Activated CD4-positive, alpha-beta T cell treated with anti-CD3 and anti-CD28 coated beads, Interleukin-2, amount 50 U/mL, for 4 hours (primary cell): ENCODE measurements around the gene TMEM191B.
"Not testable (repeated sequence)": the region's sequence is repeated elsewhere in the genome, so short reads cannot be mapped to it uniquely, and the experiment has no call there.

Source experiments
- DNase-seq, 2 experiments: peaks; one replicate each; pipeline ENCODE4 v3.0.0-alpha.2; 2020

Gene TMEM191B

GRCh38 chr22:18527752-18528596 is at the start of gene TMEM191B:
TSS of gene TMEM191B (plus strand) at chr22:18527802. CDS start at chr22:18527981, 179 bp downstream.
- not testable (repeated sequence) for DNase-seq

DNA sequence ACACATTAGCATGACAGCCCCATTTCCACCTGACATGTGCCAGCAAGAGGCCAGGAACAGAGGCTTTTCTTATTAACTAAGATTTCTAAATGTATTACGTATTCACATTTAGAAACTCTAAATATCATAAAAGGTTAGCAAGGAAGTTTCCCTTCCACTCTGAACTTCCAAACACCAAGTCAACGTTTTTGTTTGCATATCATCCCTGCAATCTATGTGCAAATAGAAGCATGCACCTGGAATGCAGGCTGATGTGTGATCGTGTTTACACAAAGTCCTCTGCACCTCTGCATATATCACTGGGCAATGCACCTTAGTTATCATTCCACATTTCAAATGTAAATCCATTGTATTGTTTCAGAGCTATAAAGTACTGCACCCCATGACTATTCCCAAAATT is 31.4 kb upstream of the TMEM191B start:
- DNase-seq = not testable (repeated sequence)

DNA sequence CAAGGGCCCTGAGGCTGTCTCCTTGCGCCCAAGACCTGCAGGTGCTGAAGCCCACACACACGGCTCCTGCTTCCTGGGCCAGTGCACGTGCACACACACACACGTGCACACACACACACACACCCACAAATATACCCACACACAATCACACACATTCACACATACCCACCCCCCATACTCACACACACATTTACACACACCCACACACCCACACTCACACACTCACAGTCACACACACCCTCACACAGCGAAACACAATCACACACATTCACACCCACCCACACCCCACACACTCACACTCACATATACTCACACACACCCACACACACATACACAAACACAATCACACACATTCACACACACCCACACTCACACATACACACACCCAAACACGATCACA is 16.3 kb upstream of the TMEM191B start:
- DNase-seq = not testable (repeated sequence)

DNA sequence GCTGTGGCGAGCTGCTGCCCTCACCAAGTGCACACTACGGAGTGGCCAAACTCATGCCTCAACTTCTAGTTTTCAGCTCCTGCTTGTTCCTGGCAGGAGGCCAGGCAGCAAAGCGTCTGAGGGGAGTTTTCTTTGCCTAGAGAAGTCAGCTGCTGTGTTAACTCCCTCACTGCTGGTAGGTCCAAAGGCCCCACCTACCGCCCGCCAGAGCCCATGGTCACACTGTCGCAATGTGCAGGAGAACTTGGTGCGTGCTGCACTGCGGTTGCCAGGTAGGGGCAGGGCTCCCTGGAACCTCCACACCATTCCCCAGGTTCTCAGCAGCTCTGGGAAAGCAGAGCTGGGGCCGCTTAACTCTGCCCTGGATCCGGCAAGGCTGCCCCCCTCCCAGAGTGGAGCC is 15.2 kb upstream of the TMEM191B start:
- not testable (repeated sequence) for DNase-seq

DNA sequence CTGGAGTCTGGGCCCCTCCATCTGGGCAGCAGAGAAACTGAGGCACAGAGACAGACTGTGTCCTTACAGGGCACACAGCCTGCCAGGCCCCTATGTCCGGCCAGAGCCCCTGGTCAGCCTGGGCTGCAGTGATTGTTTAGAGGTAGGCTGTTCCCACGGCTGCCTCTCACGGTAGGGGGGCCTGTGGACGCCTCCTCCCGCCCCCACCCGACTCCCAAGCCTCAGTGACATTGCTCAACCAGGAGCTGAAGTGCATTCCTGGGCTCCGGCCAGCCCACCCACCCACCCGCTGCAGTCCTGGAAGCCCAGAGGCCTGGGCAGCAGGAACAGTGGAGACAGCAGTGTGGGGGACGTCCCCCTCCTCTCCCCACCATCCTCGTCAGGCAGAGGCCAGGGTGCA is 14.1 kb upstream of the TMEM191B start:
- DNase-seq = not testable (repeated sequence)

GRCh38 chr22:18518061-18518460 is 9.5 kb upstream of the TMEM191B start, which contains the start of gene GGTLC3:
TSS of gene GGTLC3 (minus strand) at chr22:18518161. CDS start at chr22:18517897, 264 bp downstream.
- DNase-seq = not testable (repeated sequence)

DNA sequence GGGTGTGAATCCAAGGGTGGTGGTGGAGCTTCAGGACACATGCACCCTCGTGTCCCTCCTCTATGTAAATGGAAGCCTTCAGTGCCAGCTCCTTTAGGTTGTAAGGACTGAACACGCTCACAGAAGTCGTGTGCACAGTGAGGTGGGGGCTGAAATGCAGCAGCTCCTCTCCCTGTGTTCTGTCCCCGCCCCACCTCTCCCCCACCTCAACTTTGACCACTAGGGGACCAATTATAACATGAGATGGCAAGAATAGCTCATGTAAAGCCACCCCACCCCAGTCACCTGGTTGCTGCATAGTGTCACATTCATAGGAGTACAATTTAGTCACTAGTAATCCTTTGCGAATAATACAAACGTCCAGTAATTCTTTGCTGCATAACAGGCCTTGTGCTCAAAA is 4.8 kb upstream of the TMEM191B start:
- DNase-seq = not testable (repeated sequence)

GRCh38 chr22:18523328-18523727 is 4.3 kb upstream of the TMEM191B start:
- not testable (repeated sequence) for DNase-seq

GRCh38 chr22:18528597-18529415 is 1.2 kb downstream of the TMEM191B start:
- DNase-seq = peak; percentile 92 to 94

- DNase-seq = peak in 1 of 2 experiments; percentile 0
Measured at GRCh38 chr22:18529416-18530145, 2.0 kb downstream of the TMEM191B start.

GRCh38 chr22:18533633-18534032 is 6.0 kb downstream of the TMEM191B start:
- not testable (repeated sequence) for DNase-seq

GRCh38 chr22:18534315-18534714 is 6.7 kb downstream of the TMEM191B start:
- DNase-seq = not testable (repeated sequence)

- DNase-seq = not testable (repeated sequence)
Measured at GRCh38 chr22:18539994-18540393, 12.4 kb downstream of the TMEM191B start.

- DNase-seq = not testable (repeated sequence)
Measured at GRCh38 chr22:18543400-18543799, 15.8 kb downstream of the TMEM191B start.

DNA sequence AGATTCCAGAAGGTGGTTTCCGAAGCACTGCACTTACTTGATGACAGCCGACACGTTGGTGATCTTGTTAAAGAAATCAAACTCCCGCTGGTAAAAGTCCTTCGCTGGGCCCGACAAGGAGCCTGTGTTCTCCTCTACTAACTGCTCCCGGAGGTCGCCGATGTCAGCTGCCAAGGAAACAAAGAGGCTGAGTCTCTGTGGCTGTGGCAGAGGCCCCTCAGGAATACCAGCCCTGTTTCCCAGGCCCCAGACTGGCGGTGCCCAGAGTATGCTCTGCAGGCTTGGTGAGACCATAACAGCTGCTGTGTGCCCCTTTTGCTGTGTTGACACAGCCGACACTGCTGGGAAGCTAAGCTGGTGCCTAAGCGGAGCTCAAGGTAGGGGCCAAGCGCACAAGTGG is 17.0 kb downstream of the TMEM191B start:
- DNase-seq = not testable (repeated sequence)

- DNase-seq = not testable (repeated sequence)
Measured at GRCh38 chr22:18549458-18550179, 22.0 kb downstream of the TMEM191B start.

- DNase-seq = not testable (repeated sequence)
Measured at GRCh38 chr22:18551046-18551445, 23.4 kb downstream of the TMEM191B start.

- DNase-seq = not testable (repeated sequence)
Measured at GRCh38 chr22:18552839-18553597, 25.4 kb downstream of the TMEM191B start.

DNA sequence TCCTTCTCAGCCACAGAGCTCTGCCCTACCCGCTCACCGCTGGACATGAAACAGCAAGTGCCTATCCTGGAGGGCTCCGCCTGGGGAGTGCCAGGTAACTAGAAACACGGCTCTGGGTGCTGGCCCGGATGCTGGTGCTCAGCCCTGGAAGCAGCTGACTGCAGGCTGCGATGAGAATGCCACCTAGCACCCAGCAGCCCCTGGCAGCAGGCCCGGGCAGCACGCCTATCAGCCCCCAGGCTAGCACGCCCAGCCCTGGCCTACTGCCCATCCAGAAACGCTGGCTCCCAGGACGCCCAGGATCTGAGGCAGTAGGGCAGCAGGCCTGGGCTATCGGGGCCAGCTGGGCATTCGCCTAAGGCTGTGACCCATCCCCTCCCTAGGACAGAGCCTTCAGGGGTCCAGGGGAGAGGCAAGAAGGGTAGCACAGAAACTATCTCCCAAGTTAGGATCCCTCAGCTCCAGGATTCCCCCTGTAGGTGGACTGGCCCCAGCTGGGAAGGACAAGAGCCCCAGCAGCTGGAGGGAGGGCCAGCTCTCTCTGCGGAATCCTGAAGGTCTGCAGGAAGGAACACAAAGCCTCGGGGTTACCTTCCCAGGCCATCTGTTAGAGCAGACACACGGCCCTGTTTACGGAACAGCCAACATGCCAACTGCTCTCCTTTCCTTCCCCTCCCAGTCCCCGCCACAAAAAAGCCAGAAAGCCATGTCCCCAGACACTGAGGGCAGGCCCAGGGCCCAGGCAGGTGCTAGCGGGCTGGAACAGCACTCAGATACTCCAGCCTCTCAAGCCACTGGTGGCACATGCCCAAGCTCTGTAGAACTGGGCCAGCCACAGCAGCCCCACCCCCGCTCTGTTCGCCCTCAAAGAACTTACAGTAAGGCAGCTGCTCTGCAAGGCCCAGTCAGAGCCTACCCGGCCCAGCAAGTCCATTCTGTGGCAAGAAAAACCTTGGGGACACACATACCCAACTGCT is 27.0 kb downstream of the TMEM191B start:
- not testable (repeated sequence) for DNase-seq

DNA sequence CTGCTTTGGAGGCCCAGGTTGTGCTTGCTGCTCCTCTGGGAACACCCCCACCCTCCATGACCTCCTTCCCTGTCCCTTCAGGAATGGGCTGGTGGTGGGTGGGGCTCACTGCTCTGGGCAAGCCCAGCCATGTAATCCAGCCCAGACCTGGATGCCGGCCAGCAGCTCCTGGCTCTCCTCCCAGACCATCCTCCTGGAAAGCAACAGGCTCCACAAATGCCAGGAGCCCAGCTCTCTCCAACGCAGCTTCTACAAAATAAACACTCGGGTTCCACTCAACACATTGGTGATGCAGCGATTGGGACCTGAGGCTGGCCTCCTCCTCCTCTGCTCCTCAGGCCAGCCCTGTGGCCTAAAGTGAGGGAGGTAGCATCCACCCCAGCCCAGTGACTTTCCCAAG is 30.9 kb downstream of the TMEM191B start:
- not testable (repeated sequence) for DNase-seq
